Mesothelial cell of epicardium (in vitro differentiated cells): Measurements from ENCODE around the gene RIC1. TPM values are rescaled to one million over a fixed set of nuclear protein-coding genes. Genes with fewer than 3 reads are reported as not detected.

Experiments
- DNase-seq, 2 experiments: peaks; one replicate each; pipeline ENCODE4 v3.0.0; 2021; ENCODE audit warnings: low spot score in 2 of 2; ENCODE audit not compliant: unreplicated experiment in 2 of 2
- H3K27ac Mint-ChIP-seq: 2 replicates; pipeline ENCODE4 v1.8.0; 2021; ENCODE audit warnings: mixed read lengths
- H3K27me3 Mint-ChIP-seq: 2 replicates; pipeline ENCODE4 v1.8.0; 2021; ENCODE audit warnings: low read depth, mixed read lengths
- H3K36me3 Mint-ChIP-seq: 2 replicates; pipeline ENCODE4 v1.8.0; 2021; ENCODE audit warnings: mixed read lengths
- H3K4me1 Mint-ChIP-seq: 2 replicates; pipeline ENCODE4 v1.8.0; 2021; ENCODE audit warnings: mixed read lengths
- H3K4me3 Mint-ChIP-seq: 2 replicates; pipeline ENCODE4 v1.8.0; 2021; ENCODE audit warnings: mild to moderate bottlenecking, moderate library complexity, mixed read lengths
- H3K9me3 Mint-ChIP-seq: 2 replicates; pipeline ENCODE4 v1.8.0; 2021; ENCODE audit warnings: mixed read lengths
- CTCF ChIP-seq: fragments of 200-600 bp; sonication (generic); IDR thresholded peaks from one replicate; pipeline ENCODE4 v1.5.0; 2021; ENCODE audit warnings: antibody characterized with exemption; ENCODE audit not compliant: unreplicated experiment
- total RNA-seq: library from RNA; stranded (reverse); gene quantifications from 3 replicates; pipeline ENCODE4 v1.2.1, GENCODE V29; 2021

The RIC1 gene
- total RNA-seq, 1 donor from 2014 or later = 39.2 TPM

- TF ChIP-seq CTCF = no peak
- Mint-ChIP-seq H3K9me3 (no peaks in the 10 kb centered on the region), H3K27ac (no peak overlapping the region), H3K4me1 (no peaks in the 10 kb centered on the region), H3K27me3 (peaks cover 9% of the 10 kb centered on the region), H3K4me3 (no peak overlapping the region), H3K36me3 (no peaks in the 10 kb centered on the region)
- DNase-seq = no peak
Measured at GRCh38 chr9:5587024-5587423, 41.9 kb upstream of the RIC1 start.

- Mint-ChIP-seq H3K27ac (no peak overlapping the region), H3K9me3 (no peaks in the 10 kb centered on the region), H3K27me3 (peaks cover 13% of the 10 kb centered on the region), H3K4me1 (peaks cover 12% of the 10 kb centered on the region), H3K4me3 (no peak overlapping the region), H3K36me3 (no peaks in the 10 kb centered on the region)
- no peak for TF ChIP-seq CTCF
- no peak for DNase-seq
Measured at GRCh38 chr9:5592231-5592630, 36.7 kb upstream of the RIC1 start.

- Mint-ChIP-seq H3K27me3 (peaks cover 13% of the 10 kb centered on the region), H3K4me3 (no peak overlapping the region), H3K4me1 (peaks cover 12% of the 10 kb centered on the region), H3K27ac (no peak overlapping the region), H3K9me3 (no peaks in the 10 kb centered on the region), H3K36me3 (no peaks in the 10 kb centered on the region)
- DNase-seq = no peak
- TF ChIP-seq CTCF = no peak
Measured at GRCh38 chr9:5592904-5593303, 36.0 kb upstream of the RIC1 start.

GRCh38 chr9:5593904-5594303 lies 35.0 kb upstream of the RIC1 start:
- H3K9me3 Mint-ChIP-seq = no peaks in the 10 kb centered on the region

GRCh38 chr9:5596173-5596572 lies 32.7 kb upstream of the RIC1 start:
- Mint-ChIP-seq H3K27ac (no peak overlapping the region), H3K4me1 (peaks cover 12% of the 10 kb centered on the region), H3K27me3 (peaks cover 14% of the 10 kb centered on the region), H3K9me3 (no peaks in the 10 kb centered on the region), H3K36me3 (no peaks in the 10 kb centered on the region), H3K4me3 (no peak overlapping the region)
- DNase-seq = no peak
- no peak for TF ChIP-seq CTCF

More at GRCh38 chr9:5593904-5594303, 35.0 kb upstream of the RIC1 start:
- Mint-ChIP-seq H3K4me3 (no peak overlapping the region), H3K36me3 (no peaks in the 10 kb centered on the region), H3K27me3 (peaks cover 13% of the 10 kb centered on the region), H3K27ac (no peak overlapping the region), H3K4me1 (peaks cover 12% of the 10 kb centered on the region)
- TF ChIP-seq CTCF = no peak
- DNase-seq = no peak
